Activated CD8-positive, alpha-beta memory T cell treated with anti-CD3 and anti-CD28 coated beads for 4 hours (primary cell): ENCODE measurements around the gene TMEM272.

ENCODE experiments used
- DNase-seq, 2 donors: peaks; one replicate each; pipeline ENCODE4 v3.0.0-alpha.2; 2020; ENCODE audit warnings: low read depth in 2 of 2

TMEM272 gene, protein sequence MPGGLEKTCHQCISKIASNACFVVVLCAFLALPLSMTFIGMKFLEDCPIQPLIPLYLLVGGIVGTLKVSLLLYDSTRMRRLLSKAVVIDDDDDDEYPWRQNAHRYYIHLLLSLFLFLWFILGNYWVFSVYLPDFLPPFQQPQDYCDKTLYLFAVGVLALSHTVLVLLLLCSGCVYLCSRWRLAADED

DNA sequence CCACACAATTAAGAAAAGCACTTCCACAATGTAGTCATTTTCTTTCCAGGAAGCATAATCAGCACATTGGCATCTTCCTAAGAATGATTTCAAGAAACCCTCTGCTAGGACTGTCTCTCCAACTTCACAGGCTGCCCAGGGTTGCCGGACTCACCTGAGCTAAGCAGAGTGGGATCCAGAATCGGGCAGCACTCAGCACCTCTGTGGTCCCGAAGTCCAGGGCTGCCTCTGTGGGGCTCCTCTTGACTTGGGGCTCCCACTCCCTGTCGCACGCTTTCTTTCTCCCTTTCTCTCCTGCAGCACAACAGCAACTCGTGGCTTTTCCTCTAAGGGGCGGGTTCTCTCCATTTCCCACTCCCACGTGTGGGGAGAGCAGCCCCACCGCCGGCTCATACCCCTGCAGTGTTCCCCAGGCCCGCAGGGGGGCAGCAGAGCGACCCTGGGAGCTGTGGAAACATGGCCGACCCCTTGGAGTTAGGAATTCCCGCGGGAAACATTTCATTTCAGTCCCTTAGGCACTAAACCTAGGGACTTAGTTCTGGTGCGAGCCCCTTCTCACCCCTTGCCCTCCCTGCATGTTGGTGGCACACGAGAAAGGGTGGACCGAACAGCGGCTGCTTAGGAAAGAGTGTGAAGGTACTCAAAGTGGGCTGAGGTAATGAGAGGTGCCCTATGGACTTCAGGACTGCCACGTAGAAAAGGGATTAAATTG is at the start of gene TMEM272:
Gene TMEM272, minus strand, starts transcription at position 316 of the 712 bp plus-strand sequence. CDS start 6,647 bp downstream, outside the sequence.
- peak in 1 of 2 donors; percentile 21 for DNase-seq

DNA sequence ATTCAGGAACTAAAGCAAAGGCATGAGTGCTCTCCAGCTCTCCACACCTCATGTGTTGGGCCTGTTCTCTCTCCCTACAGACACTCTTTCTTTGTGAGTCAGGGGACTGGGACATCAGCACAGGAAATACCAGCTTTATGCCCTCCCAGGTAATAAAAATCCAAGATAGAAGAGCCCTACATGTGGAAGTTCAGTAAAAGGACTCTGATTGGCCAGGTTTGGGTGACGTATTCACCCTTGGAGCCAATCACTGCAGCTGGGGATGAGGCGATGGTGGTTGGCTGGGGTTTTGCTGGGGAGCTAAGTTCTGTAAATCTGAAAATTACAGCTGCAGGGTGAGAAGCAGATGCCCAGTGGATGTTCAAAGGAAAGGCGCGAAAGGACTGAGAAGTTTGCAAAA is 49.3 kb upstream of the TMEM272 start:
- no peak for DNase-seq

DNA sequence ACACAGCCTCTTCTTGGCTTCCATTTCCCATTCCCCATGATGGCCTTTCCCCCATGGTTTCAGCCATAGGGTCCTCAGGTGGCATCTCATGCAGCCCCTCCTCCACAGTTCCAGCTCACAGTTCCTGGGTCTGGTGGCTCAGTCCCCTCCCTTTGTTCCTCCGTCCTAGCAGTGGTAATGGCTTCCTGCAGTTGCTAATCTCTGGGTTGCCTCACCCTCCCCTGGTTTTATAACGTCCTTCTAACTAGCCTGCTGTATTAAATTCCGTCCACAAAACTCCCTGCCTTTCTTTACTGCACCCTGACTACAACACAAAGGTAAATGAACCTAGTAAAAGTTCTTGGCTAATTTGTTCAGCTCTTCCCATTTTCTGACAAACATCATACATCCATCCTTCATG is 47.7 kb upstream of the TMEM272 start:
- no peak for DNase-seq

DNA sequence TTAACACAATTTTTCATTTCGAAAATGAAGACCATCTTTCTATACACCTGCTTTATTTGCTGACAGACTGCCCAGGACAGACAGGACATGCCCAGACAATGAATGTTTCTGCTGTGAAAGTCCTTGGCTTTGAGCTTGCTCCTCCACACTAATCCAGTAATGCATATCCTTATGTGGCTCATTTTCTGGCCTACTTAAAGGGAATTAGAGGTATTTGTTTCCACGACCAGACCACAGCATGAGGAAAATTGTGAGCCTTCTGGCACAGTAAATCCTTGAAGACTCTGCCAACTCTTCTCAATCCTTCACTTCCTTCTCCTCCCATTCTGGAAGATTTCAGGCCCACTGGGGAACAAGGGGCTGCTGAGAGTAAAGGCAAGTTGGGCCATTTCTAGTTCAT is 42.5 kb upstream of the TMEM272 start:
- no peak for DNase-seq

DNA sequence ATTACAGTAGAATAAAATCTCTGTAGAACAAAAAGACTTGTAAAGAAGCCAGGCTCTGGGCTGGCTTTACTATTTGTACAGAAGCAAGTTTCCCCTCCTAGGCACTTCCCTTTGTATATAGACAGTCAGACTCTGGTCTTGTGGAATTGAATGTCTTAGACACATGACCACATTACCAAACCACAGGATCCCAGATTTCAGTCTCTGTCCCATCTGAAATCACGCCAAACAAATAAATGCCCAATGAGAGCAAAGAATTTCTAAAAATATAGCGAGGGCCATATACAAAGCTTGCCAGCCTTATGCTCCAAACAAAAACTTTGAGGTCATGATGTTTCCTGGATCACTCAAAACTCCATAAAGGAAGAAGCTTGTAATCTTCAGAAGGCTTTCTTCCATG is 40.7 kb upstream of the TMEM272 start:
- no peak for DNase-seq

DNA sequence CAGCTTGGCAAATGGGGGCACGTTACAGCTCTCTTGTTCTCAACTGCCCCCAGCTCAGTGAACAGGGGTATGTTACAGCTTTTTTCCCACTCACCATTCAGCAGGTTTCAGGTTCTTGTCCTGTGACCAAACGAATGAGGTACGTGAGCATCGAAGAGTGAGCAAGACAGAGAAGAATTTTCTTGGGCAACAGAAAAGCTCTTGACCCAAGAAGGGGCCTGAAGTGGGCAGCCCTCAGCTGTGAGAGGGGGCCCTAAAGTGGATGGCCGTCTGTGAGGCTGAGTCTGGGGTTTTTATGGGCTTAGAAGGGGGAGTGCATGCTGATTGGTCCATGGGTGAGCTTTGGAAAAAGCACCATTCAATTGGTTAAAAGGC is 38.2 kb upstream of the TMEM272 start:
- no peak for DNase-seq

DNA sequence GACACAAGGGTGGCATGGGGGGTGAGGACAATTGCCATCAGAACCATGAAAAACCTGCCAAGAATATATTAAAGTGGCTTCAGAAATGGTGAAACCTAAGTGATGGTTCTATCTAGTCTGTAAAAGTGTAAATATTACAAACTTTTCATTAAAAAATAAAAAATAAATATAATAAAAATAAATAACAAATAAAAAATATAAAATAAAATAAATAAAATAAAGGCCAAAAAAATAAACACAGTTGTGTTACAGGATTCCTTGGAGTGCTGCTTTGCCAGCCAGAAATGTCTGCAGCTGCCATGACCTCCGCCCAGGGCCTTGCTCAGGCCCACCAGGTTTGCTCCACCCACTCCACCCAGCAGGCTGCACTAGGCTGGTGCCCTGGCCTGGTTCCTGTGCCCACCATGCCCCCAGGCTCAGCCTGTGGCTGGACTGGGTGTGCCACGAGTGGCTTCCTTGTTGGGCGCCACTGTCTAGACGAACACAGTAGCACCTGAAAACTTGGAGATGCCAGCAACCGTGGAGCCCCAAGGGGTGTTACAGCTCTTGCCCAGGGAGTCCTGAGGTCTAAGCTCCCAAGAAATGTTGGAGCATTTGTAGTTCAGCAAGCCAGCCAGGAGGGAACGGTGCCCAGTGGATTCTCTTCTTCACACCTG is 37.7 kb upstream of the TMEM272 start:
- DNase-seq, result no peak

DNA sequence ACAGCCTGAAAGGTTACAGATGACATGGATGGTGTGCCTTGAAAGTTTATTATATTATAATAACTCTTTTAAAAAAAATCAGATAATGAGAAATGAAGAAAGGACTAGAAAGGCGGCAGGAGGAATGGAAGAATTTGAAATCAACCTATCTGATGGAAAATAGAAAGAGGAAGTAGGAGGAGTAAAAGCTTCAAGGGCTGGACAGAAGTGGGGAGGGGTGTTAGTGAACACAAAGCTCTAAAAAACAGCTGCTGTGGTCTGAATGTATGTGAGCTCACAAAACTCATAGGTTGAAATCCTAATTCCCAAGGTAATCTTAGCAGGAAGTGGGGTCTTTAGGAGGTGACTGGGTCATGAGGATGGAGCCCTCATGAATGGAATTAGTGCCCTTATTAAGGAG is 36.3 kb upstream of the TMEM272 start:
- DNase-seq, result no peak

DNA sequence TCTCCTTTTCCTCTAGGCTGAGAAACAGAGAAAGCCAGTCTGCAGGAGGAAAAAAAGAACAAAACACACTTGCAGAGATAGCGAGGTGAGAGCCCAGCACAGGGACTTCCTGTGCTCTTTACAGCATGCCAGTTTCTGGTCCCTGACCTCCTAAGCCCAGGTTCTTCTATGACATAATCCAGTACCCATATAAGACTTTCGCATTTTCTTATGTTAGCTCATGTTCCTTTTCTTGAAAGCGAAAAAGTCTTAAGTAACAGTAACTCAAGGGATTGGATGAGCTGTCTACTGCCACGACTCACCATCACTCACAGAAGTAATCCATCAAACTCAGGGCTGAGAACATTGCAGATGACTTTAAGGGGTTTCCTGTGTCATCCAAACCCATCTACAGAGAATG is 34.2 kb upstream of the TMEM272 start:
- no peak for DNase-seq

DNA sequence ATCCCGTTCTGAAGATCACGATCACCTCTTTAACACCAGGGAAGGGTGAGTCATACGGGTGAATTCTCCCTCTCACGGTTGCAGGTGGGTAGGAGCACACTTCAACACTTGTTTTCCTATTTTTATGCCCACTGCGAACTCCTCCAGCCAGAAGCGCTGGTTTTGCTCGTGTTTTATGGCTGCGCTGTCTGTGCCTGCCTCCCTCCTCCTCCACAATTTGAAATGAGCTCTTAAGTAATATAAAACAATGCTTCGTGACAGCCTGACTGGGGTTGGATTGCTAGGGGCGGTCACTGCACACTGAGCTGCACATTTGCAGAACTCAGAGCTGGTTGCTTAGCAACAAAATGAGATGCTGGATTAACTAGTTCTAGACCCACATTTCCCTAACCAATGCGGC is 29.7 kb upstream of the TMEM272 start:
- no peak for DNase-seq

DNA sequence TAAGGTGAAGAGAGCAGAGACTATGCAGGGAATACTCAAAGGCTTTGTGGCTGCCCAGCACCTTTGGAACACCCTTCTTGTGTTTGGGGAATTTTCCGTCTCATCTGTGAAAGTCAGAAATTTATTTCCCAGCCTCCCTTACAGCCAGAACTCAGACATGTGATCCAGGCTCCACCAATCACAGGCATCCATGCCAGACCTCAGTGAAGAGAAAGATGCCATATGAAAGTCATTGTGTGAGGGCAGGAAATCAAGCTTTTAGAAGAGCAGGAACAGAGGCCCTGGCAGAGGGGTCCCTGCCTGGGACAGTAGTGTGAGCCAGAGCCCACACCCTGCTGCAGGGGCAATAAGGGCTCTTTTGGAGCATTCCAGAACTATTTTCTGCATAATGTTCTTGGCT is 28.9 kb upstream of the TMEM272 start:
- DNase-seq, result no peak

DNA sequence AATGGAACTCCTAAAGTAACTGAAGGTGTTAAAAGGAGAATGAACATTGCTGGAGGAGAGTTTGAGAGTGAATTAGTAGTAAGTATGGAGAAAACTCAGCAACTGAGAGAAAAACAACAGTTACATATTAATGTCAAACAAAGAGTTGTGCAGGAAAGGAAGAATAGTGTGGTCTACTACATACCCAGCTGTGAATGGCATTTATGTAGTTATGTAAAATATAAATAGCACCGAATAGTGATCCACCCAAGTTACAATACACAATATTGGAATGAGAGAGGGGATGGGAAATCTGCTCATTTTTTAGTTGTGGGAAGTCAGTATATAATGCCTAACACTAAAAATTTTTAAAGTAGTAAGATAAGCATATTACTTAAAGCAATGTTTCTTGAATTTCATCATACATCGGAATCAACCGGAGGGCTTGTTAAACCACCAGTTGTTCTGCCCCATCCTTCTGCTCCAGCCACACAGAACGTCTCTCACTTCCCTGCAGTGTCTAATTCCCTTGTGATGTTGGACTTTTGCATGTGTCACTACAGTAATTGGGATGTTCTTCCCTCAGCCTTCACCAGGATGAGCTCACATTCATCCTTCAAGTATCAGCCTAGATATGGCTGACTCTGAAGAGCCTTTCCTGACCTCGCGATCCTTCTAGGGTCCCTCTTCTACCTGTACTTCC is 28.3 kb upstream of the TMEM272 start:
- no peak for DNase-seq

DNA sequence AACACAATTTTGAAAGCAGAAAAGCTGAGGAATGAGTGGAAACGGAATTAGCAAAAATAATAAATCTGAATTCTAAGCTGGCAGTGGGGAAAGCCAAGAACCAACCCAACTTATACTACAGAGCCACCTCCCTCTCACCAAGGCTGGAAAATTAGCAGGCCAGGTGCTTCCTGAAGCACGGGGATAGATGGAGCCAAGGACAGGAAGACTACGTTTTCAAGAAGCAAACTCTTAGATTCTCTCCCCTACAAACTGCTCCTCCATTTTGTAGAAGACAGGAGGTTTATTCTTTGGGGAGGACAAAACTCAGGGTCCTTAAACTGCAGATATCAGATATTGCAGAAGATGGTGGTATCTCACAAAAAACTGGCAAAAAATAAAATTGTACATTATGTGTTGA is 25.6 kb upstream of the TMEM272 start:
- DNase-seq, result no peak

DNA sequence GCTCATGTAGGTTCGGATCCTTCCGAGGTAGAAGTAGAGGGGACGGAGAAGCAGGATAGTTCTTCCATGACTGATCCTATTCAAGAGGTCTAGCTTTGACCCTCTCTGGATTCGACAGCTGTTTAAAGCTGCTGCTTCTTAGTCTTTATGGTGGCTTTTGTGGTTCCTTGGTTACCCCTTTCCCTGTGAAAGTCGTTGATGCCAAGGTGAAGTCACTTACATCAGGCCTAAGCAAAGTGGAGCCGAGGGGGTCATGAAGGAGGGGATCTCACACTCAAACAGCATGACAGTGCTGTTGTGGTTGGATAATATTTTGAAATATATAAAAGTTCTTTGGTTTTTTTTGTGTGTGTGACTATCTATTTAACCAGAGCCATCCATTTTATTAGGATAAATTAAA is 24.9 kb upstream of the TMEM272 start:
- DNase-seq, result no peak

DNA sequence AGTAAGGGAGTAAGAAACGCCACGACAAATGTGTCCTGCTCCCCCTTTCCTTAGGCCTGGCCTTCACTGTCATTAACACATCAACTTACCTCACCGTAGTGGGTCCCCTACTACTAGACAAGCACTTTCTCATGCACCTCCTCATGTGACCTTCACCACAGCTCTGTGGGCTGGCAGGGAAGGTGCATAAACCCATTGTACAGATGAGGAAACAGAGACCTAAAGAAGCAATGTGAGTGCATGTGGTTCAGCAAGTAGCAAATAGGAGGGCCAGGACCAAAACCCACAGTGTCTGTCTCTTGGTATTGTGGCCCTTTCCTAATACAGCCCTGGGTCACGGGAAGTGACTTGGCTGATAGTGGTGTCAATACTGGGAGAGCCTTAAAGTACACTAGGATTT is 22.1 kb upstream of the TMEM272 start:
- DNase-seq, result no peak

DNA sequence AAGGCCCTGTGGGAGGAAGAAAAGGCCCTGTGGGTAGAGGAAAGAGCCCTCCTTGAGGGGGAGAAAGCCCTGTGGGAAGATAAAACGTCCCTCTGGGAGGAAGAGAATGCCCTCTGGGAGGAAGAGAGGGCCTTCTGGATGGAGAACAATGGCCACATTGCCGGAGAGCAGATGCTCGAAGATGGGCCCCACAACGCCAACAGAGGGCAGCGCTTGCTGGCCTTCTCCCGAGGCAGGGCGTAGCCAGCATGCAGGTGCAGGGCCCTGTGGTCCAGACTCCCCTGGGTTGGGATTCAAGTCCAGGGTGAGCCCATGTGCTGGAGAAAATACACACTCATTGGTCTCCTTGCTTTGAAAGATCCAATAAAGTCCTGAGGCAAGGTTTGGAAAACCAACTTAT is 20.9 kb upstream of the TMEM272 start:
- no peak for DNase-seq

DNA sequence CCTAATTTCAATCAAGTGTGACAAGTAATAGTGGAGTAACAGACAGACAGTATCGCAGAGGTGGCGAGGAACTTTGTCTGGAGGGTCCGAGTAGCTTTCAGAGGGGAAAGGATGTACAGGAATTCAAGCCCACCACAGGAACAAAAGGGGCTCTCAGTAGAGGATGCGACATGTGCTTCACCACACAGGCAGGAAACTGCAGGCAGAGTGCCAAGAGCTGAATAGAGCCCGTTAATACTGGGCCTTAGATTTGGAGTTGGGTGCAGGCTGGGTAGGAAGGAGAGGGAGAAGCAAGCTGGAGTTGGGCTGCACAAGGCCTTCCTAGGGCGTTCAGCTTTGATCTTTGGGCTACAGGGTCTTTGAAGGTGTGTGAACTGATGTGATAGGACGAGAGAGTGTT is 18.0 kb upstream of the TMEM272 start:
- DNase-seq, result no peak

DNA sequence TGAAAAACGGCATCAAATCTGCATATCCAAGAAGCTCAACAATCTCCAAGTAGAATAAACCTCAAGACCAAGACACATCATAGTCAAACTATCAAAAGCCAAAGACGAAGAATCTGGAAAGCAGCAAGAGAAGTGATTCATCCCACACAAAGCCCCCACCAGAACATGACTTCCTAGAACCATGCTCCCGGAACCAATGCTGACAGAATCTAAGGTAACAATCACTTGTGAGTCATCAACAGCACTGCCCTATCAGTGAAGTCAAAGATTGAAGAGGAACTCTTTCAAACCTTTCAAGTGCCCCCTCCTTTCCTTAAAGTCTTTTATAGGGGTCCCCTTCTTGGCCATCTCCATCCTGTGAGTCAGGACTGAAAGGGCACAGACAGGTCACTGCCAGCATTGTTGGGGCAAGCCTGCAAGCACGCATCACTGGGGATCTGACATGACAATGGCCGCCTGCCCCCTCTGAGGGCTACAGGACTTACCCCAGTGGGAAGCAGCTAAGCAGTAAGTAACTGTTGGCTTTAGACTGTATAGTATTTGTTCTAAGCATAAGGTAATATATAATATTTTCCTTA is 16.8 kb upstream of the TMEM272 start, which contains the start of gene CCDC70:
Gene CCDC70, plus strand, starts transcription at position 247 of the 578 bp plus-strand sequence. CDS start 3,443 bp downstream, outside the sequence.
- DNase-seq, result peak in 1 of 2 donors; percentile 2

DNA sequence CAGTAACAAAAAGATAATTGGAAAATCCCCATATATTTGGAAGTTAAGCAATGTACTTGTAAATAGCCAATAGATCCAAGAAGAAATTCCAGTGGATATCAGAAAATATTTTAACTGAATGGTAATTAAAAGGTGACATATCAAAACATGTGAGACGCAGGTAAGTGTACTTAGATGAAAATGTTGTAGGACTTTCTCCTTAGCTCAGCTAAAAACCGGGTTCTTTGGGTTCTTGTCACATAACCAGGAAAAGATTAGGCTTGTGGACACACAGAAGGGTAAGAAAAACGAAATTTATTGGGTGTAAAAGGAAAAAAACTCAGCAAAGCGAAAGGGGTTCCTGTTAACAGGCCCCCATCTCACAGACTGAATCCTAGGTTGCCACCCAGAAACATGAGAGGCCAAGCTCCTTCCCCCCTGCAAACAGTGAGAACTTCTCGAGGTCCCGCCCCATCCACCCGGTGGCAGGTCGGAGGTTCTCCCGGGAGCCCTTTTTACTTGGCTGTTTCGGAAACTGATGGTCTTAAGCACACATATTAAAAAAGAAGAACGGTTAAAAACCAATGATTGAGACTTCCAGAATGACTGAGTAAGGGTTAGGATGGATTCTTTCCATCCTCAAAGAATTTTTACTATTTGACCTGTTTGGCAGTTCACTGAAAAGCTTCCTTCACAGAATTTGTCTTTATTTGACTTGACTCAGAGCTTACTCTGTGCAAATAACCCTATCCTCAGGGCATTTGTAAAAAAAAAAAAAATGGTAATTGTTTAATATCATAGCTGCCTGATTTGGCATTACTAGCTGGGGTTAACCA is 13.7 kb upstream of the TMEM272 start:
- DNase-seq, result no peak

DNA sequence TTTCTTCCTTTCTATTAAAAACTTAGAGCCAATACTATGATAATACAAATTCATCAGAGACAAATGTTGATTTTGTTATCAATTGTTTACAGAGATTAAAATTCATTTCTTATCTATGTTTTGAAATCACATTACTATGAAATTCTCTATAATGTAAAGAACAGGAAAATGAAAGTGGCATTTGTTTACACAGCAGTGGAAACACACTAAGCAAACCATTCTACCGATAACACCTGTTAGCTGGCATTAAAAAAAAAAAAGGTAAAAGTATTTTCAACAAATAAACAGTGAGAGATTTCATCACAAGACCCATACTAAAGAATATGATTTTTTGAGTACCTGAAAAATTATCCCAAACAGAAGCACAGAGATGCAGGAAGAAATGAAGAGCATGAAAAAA is 12.0 kb upstream of the TMEM272 start:
- DNase-seq, result no peak

DNA sequence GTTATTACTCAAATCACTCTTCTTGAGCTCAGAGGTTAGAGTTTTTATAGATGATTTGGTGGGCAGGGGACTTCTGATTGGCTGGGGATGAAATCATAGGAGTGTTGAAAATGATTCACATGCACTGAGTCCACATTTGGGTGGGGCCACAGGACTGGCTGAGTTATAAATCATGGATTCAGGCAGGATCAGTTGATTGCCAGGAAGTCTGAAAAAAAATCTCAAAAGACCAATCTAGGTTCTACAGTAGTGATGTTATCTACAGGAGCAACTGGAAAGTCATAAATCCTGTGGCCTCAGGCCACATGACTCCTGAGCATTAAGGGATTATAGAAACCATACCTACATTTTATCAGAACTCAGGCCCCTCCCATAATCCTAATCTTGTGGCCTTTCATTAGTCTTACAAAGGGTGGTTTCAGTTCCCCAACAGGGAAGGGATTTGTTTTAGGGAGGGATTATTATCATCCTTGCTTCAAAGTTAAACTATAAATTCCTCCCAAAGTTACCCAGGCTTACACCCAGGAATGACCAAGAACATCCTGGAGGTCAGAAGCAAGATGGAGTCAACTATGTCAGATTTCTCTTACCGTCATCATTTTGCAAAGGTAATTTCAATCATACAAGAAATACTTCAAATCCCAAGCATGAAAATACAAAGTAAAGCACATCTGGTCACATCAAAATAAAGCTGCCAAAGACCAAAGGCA is 11.2 kb upstream of the TMEM272 start:
- no peak for DNase-seq
